Stimulated activated CD4-positive, alpha-beta T cell treated with anti-CD3 and anti-CD28 coated beads, TNF-alpha, amount 100 ng/mL, for 4 hours (primary cell): Measurements from ENCODE around the gene TAGAP.

Source experiments
- DNase-seq, 3 experiments: peaks; one replicate each; pipeline ENCODE4 v3.0.0-alpha.2; 2020; ENCODE audit warnings: low read depth in 3 of 3

The TAGAP gene

DNA sequence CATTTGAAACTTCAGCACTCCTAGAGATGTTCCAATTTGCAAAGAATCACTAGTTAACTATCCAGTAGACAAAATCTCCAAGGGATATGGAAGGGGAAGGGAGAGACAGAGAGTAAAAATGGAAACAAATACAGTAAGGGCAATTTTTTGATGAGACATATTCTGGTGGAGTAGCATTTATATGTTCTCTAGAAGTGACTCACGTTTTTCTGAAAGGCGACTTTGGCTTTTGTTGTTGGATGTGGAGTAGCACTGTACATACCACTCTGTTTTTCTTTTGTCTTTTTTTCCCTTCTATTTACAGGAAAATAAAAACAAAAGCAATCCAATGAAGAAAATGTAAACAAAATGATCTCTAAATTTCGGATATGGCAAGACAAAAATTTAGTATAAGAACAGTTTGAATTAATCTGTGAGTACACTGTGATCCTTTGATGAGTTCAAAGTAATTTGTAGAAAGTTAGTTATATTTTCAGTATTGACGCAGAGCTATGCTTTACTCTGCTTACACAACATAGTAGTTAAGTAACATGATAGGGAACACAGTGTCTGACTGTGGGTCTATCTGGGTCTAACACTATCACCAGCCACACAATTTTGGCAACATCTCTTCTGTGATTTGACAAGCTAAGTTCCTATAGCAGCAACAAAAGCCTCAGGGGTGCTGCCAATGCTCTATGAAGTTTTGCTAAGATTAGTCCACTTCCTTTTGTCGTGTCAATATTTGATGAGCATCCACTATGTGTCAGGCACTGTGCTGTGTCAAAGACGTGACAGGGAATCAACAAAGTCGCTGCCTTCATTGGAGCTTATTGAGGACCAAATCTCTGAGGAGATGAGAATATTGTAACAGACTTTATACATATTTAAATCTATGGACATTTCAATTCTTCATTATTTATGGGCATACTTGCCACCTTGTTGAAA lies 27.3 kb upstream of the TAGAP start:
- DNase-seq: no peak

GRCh38 chr6:159068904-159069578 lies 24.2 kb upstream of the TAGAP start:
- no peak for DNase-seq

GRCh38 chr6:159067334-159067733 lies 22.5 kb upstream of the TAGAP start:
- no peak for DNase-seq

DNA sequence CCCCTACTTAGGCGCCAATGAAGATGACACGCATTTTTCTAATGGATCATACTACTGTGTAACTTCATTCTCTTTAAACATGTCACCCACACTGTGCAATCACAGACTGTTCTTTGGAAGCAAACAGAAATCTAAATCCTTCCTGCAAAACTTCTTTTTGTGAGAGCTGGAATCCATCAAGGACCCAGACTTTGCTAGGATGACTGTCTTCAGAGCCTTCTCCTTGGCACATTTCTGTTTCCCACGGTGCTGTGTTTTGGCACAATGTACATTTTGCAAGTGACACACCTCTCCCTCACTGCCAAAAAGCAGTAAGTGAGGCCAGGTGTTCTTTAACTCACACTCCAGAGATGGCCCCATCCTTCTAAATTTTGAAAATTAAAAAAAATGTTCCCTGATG lies 21.7 kb upstream of the TAGAP start:
- DNase-seq: no peak

DNA sequence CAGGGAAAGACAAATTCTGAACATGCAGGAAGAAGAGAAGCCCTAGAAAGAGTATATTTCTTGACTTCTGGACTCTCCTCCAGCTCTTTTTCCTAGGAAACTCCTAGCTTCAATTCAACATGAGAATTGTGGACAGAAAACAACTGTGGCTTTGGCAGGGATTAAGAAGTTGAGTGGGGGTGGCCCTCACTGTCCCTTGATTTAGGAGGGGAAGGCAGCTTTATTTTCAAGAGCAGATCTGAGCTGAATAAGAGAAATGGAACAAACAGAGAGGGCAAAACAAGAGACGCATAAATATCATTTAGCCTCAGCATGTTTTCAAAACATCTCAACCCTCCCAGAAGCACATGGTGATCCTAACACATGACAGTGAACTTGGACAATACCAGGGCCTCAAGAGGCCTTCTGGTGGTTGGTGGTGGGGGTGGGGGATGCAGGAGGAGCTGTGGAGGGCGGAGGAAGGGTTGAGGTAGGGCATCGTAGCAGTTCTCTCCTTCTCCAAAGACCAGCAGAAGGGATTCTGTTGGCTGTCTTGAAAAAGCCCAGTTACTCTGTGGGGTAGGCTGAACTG lies 21.1 kb upstream of the TAGAP start:
- DNase-seq: no peak

- no peak for DNase-seq
Observed at GRCh38 chr6:159065091-159065490, 20.3 kb upstream of the TAGAP start.

DNA sequence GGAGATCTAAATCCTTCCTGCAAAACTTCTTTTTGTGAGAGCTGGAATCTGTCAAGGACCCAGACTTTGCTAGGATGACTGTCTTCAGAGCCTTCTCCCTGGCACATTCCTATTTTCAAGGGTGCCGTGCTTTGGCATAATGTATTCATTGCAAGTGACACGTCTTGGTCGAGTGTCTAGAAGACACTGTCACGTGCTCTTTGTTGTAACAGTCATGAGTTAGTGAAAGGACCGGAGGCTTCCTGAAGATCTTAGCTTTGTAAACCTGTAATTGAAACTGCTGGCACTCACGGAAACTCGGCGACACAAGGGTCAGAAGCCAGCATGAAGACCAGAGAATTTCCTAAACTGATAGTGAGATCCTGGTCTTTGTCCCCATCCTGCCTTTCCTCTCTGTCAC lies 19.7 kb upstream of the TAGAP start:
- no peak for DNase-seq

DNA sequence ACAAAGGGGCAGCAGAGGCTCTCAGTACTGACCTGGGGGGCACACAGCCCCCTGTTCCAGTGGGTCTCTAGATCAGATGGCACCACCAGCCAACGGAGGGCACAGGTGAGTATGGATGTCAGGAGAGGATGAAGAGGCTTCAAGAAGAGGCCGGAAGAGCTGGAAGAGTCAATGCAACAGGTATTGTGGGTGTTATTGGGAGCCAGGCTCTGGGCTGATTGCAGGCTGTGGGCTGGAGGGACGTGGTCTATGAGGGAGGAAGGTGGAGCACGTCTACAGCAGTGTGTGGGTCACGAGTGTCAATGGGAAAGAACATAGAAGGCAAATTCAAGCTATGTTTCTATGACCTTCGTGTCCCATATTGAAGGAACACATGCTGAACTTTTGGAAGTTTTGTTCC lies 18.8 kb upstream of the TAGAP start:
- no peak for DNase-seq

DNA sequence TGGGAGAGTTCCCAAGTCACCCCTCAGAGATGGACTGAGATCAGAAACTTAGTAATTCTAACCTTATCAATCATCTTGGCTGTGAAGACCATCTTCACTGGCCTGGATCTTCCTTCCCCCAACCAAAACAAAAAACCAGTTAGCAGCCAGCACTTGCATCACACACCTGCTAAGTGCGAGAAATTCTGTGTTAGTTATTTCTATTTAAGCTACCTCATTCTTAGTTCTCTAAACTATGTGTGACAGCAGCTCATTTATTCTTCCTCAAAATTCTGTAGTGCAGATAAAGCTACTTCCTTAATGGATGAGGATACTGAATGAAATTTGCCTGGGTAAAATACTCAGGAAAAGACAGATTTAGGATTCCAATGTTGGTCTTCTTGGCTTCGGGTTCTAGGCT lies 18.2 kb upstream of the TAGAP start:
- no peak for DNase-seq

GRCh38 chr6:159062564-159062945 lies 17.8 kb upstream of the TAGAP start:
- no peak for DNase-seq

- no peak for DNase-seq
Observed at GRCh38 chr6:159061805-159062563, 17.2 kb upstream of the TAGAP start.

- no peak for DNase-seq
Observed at GRCh38 chr6:159061146-159061545, 16.4 kb upstream of the TAGAP start.

GRCh38 chr6:159059885-159060506 lies 15.2 kb upstream of the TAGAP start:
- no peak for DNase-seq

DNA sequence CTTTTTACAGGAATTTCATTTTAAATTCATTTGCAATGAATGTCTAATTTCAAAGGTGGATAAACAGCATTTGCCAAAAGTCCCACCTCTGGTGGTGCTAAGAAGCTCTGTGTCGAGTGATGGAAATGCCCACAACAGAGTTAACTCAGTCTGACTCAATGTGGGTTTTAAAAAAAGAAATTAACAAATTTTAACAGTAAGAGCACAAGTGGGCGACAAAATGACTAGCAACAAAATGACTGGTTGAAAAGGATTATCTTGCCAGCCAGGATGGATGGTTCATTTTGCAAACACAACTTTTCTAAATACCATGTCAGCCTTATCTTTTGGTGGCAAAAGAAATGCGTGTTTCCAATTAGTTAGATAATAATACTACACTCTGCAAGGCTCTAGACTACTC lies 14.3 kb upstream of the TAGAP start:
- DNase-seq: no peak

DNA sequence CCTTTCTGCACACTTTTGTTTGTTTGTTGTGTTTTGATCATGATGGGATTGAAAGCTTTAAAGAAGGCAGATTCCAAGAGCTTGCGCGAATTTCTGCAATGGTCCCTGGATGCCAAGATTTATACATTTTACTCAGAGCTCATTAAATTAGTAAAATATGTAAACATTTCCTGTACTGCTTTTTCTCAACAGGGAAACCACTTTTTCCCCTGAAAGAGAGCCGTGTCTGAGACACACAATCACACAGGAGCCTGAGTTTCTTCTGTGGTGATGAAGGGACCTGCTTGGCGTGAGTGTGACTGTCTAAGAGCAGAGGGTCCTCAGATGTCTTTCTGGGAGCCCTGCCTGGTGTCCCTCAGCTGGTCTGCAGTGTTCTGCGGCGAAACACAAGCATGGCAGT lies 12.1 kb upstream of the TAGAP start:
- DNase-seq: no peak

DNA sequence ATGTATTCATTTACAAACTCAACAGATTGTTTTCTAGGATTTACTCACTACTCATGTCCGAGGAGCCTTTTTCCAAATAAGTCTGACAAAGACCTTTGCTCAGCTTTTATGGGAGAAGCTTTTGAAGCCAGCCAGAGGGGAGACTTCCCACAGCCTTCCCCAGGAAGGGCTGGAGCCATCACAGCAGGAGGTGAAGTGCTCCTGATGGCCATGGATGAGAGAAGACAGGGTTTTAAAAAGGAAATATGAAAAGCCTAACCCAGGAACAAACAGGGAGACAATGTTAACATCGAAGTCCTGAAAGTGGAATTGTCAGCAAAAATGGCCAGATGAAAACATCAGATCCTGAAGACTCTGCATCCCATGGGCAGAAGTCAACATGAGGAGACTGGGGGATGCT lies 11.6 kb upstream of the TAGAP start:
- no peak for DNase-seq

DNA sequence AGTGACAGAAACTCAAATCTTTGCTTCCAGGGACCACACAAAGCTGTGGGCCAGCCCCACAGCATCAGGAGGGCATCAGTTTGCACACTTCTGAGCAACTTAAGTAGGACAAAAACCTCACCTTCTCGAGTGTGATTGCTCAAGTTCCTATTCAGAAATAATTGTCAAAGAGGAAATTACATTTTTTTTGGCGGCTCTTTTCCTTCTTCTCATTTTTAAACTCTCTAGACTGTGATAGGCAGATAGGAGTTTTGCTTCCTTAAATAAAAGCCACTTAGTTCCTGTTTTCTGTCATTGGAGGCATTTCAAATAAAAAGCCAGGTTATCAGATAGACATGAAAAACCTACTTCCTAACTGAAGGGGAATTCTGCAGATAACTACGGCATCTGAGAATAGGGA lies 11.2 kb upstream of the TAGAP start:
- no peak for DNase-seq

GRCh38 chr6:159053781-159054398 lies 9.1 kb upstream of the TAGAP start:
- no peak for DNase-seq

- no peak for DNase-seq
Observed at GRCh38 chr6:159052720-159053119, 7.9 kb upstream of the TAGAP start.

DNA sequence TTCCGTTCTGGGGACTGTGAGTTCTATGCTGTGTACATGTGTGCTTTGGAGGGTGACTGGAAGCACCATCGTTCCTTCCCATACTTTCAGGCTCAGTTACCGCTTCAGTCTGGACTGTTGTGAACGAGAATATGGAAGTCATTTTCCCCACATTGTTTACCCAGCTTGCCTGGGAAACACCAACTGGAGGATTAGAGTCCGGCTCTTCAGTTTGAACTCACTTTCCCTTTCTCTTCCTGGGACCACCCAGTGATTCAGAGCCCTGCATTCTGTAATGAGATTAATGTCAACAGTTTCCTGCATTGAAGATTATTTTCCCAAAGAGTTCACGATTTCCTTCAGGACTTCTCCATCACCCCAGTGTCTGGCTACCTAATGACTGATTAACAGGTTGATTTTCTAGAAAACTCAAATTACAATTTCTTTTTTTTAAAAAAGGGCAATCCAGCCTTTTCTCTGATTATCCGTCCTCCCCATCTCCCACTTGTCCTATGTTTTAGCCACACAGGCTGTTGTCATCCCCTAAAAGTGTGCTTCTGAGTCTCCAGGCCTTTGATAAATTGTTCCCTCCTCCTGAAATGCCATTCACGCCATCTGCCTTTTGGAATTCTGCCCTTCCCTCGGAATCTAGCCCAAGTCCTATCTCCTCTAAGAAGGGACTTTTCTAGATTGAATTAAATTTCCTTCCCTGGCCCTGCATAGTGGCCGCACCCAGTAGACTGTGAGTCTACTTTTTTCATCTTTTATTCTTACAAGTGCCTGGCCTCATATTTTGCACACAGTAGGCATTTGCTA lies 3.3 kb upstream of the TAGAP start:
- no peak for DNase-seq
